ENCODE data around the gene CRYBG2.

- no peak for TF ChIP-seq POLR2A (IDR thresholded peaks at IDR 0.05)
- TF ChIP-seq, protein P1, sequence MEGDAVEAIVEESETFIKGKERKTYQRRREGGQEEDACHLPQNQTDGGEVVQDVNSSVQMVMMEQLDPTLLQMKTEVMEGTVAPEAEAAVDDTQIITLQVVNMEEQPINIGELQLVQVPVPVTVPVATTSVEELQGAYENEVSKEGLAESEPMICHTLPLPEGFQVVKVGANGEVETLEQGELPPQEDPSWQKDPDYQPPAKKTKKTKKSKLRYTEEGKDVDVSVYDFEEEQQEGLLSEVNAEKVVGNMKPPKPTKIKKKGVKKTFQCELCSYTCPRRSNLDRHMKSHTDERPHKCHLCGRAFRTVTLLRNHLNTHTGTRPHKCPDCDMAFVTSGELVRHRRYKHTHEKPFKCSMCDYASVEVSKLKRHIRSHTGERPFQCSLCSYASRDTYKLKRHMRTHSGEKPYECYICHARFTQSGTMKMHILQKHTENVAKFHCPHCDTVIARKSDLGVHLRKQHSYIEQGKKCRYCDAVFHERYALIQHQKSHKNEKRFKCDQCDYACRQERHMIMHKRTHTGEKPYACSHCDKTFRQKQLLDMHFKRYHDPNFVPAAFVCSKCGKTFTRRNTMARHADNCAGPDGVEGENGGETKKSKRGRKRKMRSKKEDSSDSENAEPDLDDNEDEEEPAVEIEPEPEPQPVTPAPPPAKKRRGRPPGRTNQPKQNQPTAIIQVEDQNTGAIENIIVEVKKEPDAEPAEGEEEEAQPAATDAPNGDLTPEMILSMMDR (IDR thresholded peaks at IDR 0.05) = no peak
- TF ChIP-seq EP300 (IDR thresholded peaks at IDR 0.05) = no peak
Measured at GRCh38 chr1:26282401-26282918, 71.5 kb downstream of the CRYBG2 start.

Data from tibial nerve (tissue), 4 donors.